HCT116 (cell line): ENCODE results near the gene HOXA13. TPM values are rescaled to one million over a fixed set of nuclear protein-coding genes. Genes with fewer than 3 reads are reported as not detected.

ENCODE experiments used
- ATAC-seq: fragments of 200-7000 bp; cut with Tn5 transposase; 2 replicates; pipeline ENCODE4 v1.9.1; 2020; ENCODE audit warnings: mild to moderate bottlenecking, moderate library complexity
- BruUV-seq: library from RNA; stranded (reverse); fragments of 400-500 nt; replicated peaks from 2 replicates; lab custom pipeline; 2021; lab: Mats Ljungman, UMichigan
- CTCF ChIA-PET: fragments of 300-600 bp; sonication (Branson Sonifier 250); formaldehyde crosslinking; loops from one replicate; lab custom pipeline; 2021; ENCODE audit warnings: antibody characterized with exemption; lab: Charles Lee
- POLR2A ChIA-PET: fragments of 300-600, 350-600 bp; sonication (Branson Sonifier 250); formaldehyde crosslinking; loops from one replicate; lab custom pipeline; 2021; ENCODE audit warnings: antibody characterized with exemption; lab: Charles Lee
- RAD21 ChIA-PET, 2 experiments: fragments of 300-600 bp; sonication (Branson Sonifier 250); formaldehyde crosslinking; loops; one replicate each; lab custom pipeline; 2023; ENCODE audit warnings: low total read pairs in 2 of 2; ENCODE audit not compliant: uncharacterized antibody in 2 of 2, unreplicated experiment in 2 of 2, low non-redundant PET in 1 of 2; lab: Charles Lee
- DNase-seq: peaks from one replicate; pipeline ENCODE4 v3.0.0-alpha.2; 2010; ENCODE audit warnings: low read depth, low spot score
- H2AFZ ChIP-seq: fragments of 200-600 bp; shearing (Covaris generic), sonication (generic); 2 replicates; pipeline ENCODE4 v1.6.1; 2017; ENCODE audit warnings: low read depth, mixed run types, mixed read lengths, antibody characterized with exemption, low read length; ENCODE audit not compliant: poor library complexity, severe bottlenecking
- H3K27ac ChIP-seq: 2 replicates; pipeline ENCODE4 v1.5.1; 2012; ENCODE audit warnings: low read depth, low read length
- H3K27me3 ChIP-seq: fragments of 200-600 bp; sonication (generic); 2 replicates; pipeline ENCODE4 v1.6.1; 2016; ENCODE audit warnings: mixed run types, low read length, mixed read lengths; ENCODE audit not compliant: insufficient read depth
- H3K36me3 ChIP-seq, 2 experiments: fragments of 200-500 bp in 1 of 2; fragments of 200-600 bp in 1 of 2; sonication (Bioruptor generic) in 1 of 2; sonication (generic) in 1 of 2; 2 replicates each; pipeline versions ENCODE4 v1.5.1 to v1.6.1; 2014 to 2016; ENCODE audit warnings: low read length in 2 of 2, inconsistent platforms in 1 of 2, mixed read lengths in 1 of 2, mixed run types in 1 of 2; ENCODE audit not compliant: insufficient read depth in 2 of 2, control insufficient read depth in 1 of 2
- H3K4me1 ChIP-seq, 2 experiments: fragments of 200-600 bp in 1 of 2; sonication (generic) in 1 of 2; 2 replicates each; pipeline versions ENCODE4 v1.5.1 to v1.6.1; 2012 to 2017; ENCODE audit warnings: low read length in 2 of 2, inconsistent platforms in 1 of 2, mild to moderate bottlenecking in 1 of 2, mixed read lengths in 1 of 2, mixed run types in 1 of 2, moderate library complexity in 1 of 2; ENCODE audit not compliant: insufficient read depth in 2 of 2, control insufficient read depth in 1 of 2
- H3K4me2 ChIP-seq: fragments of 200-600 bp; sonication (generic); 2 replicates; pipeline ENCODE4 v1.6.1; 2017; ENCODE audit warnings: mixed run types, low read length, mixed read lengths
- H3K4me3 ChIP-seq, 2 experiments: fragments of 200-600 bp in 1 of 2; sonication (generic) in 1 of 2; replicated peaks in 1 of 2; 2 replicates each; pipeline ENCODE4 v1.5.1; 2011 to 2016; ENCODE audit warnings: low read length in 2 of 2, control low read depth in 1 of 2, low read depth in 1 of 2, mild to moderate bottlenecking in 1 of 2, mixed read lengths in 1 of 2, mixed run types in 1 of 2
- H3K79me2 ChIP-seq: fragments of 200-600 bp; sonication (generic); 2 replicates; pipeline ENCODE4 v1.6.1; 2017; ENCODE audit warnings: mild to moderate bottlenecking, mixed run types, low read length, moderate library complexity, mixed read lengths; ENCODE audit not compliant: insufficient read depth
- H3K9ac ChIP-seq: fragments of 200-600 bp; sonication (generic); 2 replicates; pipeline ENCODE4 v1.6.1; 2016; ENCODE audit warnings: low read length, mixed read lengths
- H3K9me2 ChIP-seq: fragments of 200-600 bp; sonication (generic), shearing (Covaris generic); 2 replicates; pipeline ENCODE4 v1.6.1; 2017; ENCODE audit warnings: mixed run types, mild to moderate bottlenecking, moderate library complexity; ENCODE audit not compliant: insufficient read depth
- H3K9me3 ChIP-seq, 2 experiments: fragments of 200-500 bp in 1 of 2; fragments of 200-600 bp in 1 of 2; sonication (Bioruptor generic) in 1 of 2; sonication (generic) in 1 of 2; 2 replicates each; pipeline ENCODE4 v1.6.1; 2014 to 2017; ENCODE audit warnings: low read length in 2 of 2, mixed read lengths in 2 of 2, inconsistent platforms in 1 of 2, low read depth in 1 of 2, mild to moderate bottlenecking in 1 of 2, mixed run types in 1 of 2, moderate library complexity in 1 of 2; ENCODE audit not compliant: control insufficient read depth in 1 of 2, insufficient read depth in 1 of 2
- H4K20me1 ChIP-seq: fragments of 200-600 bp; sonication (generic), shearing (Covaris generic); 2 replicates; pipeline ENCODE4 v1.6.1; 2017; ENCODE audit warnings: mixed run types, mild to moderate bottlenecking, moderate library complexity; ENCODE audit not compliant: insufficient read depth
- ATF3 ChIP-seq: IDR thresholded peaks from 2 replicates; pipeline ENCODE4 v1.6.1; 2012
- CBX3 ChIP-seq: IDR thresholded peaks from 2 replicates; pipeline ENCODE4 v1.6.1; 2012; ENCODE audit warnings: low read depth
- EGR1 ChIP-seq: IDR thresholded peaks from 2 replicates; pipeline ENCODE4 v1.6.1; 2012; ENCODE audit warnings: low read depth
- ELF1 ChIP-seq: IDR thresholded peaks from 2 replicates; pipeline ENCODE4 v1.6.1; 2012; ENCODE audit warnings: low read depth, borderline replicate concordance
- EZH2 ChIP-seq: fragments of 200-600 bp; sonication (generic); IDR thresholded peaks from 2 replicates; pipeline ENCODE4 v1.6.1; 2017; ENCODE audit warnings: antibody characterized with exemption, mixed run types
- EZH2phosphoT487 ChIP-seq: fragments of 200-600 bp; IDR thresholded peaks from 2 replicates; pipeline ENCODE4 v1.6.1; 2018; ENCODE audit warnings: antibody characterized with exemption, borderline replicate concordance
- FOSL1 ChIP-seq: IDR thresholded peaks from 2 replicates; pipeline ENCODE4 v1.6.1; 2012; ENCODE audit warnings: low read depth
- JUND ChIP-seq: IDR thresholded peaks from 2 replicates; pipeline ENCODE4 v1.6.1; 2012
- POLR2A ChIP-seq: IDR thresholded peaks from 2 replicates; pipeline ENCODE4 v1.7.0; 2011; ENCODE audit warnings: borderline replicate concordance; ENCODE audit not compliant: insufficient read depth, insufficient read length; ENCODE audit errors: extremely low read depth
- RAD21 ChIP-seq: IDR thresholded peaks from 2 replicates; pipeline ENCODE4 v1.6.1; 2012; ENCODE audit warnings: low read depth, mild to moderate bottlenecking
- SP1 ChIP-seq: IDR thresholded peaks from 2 replicates; pipeline ENCODE4 v1.6.1; 2012; ENCODE audit warnings: low read depth
- SRF ChIP-seq: IDR thresholded peaks from 2 replicates; pipeline ENCODE4 v1.6.1; 2012; ENCODE audit warnings: low read depth
- YY1 ChIP-seq: IDR thresholded peaks from 2 replicates; pipeline ENCODE4 v1.6.1; 2011; ENCODE audit warnings: low read length, low read depth, moderate library complexity, mild to moderate bottlenecking; ENCODE audit not compliant: insufficient replicate concordance; ENCODE audit errors: extremely low read depth
- ZNF274 ChIP-seq: fragments of 200-500 bp; sonication (Bioruptor generic); IDR thresholded peaks from 2 replicates; pipeline ENCODE4 v1.6.1; 2014; ENCODE audit warnings: mild to moderate bottlenecking, low read depth, low read length, inconsistent platforms
- intact Hi-C: fragments of 100-400 bp; cut with micrococcal nuclease; formaldehyde crosslinking; loops from 2 replicates; pipeline ENCODE4 v1.10.0; 2022
- total RNA-seq: library from RNA; stranded (reverse); gene quantifications from one replicate; pipeline ENCODE4 v1.2.1, GENCODE V29; 2021; ENCODE audit not compliant: unreplicated experiment
- TF ChIP-seq, protein P1 (sequence below): IDR thresholded peaks from 2 replicates; pipeline ENCODE4 v1.6.1; 2012; ENCODE audit warnings: low read depth

HOXA13 gene
- total RNA-seq, 1 experiment from 2014 or later, result 3.6 TPM

DNA sequence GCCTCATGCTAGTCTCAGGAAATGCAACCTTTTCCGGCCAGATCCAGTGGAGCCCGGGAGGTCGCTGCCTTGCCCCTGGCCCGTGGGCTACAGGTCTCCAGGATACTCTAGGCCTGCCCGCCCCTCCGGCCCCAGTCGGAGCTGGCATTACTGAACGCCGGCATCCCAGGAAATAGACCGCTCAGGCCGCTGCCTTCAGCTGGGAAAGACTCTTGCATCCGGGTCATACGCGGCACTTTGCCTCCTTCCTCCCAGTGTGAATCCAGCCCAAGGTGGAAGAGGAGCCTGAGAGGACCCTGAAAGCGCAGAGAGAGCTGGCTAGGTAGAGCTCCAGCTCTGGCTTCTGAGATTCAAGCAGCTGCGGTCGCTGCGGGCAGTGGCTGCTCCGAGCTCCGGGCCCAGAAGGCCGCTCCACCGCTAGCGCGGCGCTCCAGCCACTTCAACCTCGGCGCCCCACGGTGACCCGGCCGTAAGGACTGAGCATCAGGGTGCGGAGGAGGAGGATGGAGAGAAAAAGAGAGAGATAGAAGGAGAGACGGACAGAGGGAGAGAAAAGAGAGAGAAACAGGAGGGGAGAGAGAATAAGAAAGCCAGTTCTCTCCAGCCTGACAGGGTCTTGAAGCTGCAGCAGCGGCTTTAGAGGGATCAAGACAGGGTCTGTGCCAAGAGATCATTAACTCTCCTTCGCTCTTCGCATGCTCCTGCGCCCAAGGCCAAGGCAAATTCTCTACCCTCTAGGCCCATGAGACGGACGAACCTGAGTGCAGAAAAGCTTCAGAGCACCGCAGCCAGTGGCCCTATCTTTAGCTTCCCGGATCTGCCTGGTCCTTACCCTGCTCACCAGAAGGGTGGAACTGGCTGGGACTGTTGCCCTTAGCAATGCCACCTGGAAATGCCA lies 24.0 kb downstream of the HOXA13 start:
- no peak overlapping the region for H3K4me3 ChIP-seq
- H3K9ac ChIP-seq, result no peak overlapping the region
- no peak for ATAC-seq
- no TSS peak for BruUV-seq
- H4K20me1 ChIP-seq, result no peaks in the 10 kb centered on the region
- no peaks in the 10 kb centered on the region for H3K27me3 ChIP-seq
- no peaks in the 10 kb centered on the region for H3K9me3 ChIP-seq
- peaks cover 40% of the 10 kb centered on the region for H3K79me2 ChIP-seq
- RAD21 ChIA-PET, result no interaction called here
- no peaks in the 10 kb centered on the region for H3K9me2 ChIP-seq
- DNase-seq, result no peak
- intact Hi-C loops, result no loop called here
- POLR2A ChIA-PET, result interaction anchor here (1.2 to 2.2 kb wide), 2 partner anchors 9 kb away, joined by 4 to 7 read pairs; partner anchors contain the start of gene HOXA11
- H2AFZ ChIP-seq, result no peak overlapping the region
- H3K4me2 ChIP-seq, result no peak overlapping the region
- H3K4me1 ChIP-seq, result peaks cover 34 to 58% of the 10 kb centered on the region in 2 experiments
- no peaks in the 10 kb centered on the region for H3K36me3 ChIP-seq
- CTCF ChIA-PET, result no interaction called here
- no peak for TF ChIP-seq YY1
- no peak for TF ChIP-seq ZNF274
- no peak for TF ChIP-seq EGR1
- TF ChIP-seq FOSL1, result no peak
- no peak for TF ChIP-seq CBX3
- no peak for TF ChIP-seq JUND
- no peak for TF ChIP-seq SP1
- no peak for TF ChIP-seq SRF
- TF ChIP-seq ATF3, result no peak
- TF ChIP-seq EZH2phosphoT487, result no peak
- no peak for TF ChIP-seq ELF1
- no peak for TF ChIP-seq POLR2A
- TF ChIP-seq, protein P1, sequence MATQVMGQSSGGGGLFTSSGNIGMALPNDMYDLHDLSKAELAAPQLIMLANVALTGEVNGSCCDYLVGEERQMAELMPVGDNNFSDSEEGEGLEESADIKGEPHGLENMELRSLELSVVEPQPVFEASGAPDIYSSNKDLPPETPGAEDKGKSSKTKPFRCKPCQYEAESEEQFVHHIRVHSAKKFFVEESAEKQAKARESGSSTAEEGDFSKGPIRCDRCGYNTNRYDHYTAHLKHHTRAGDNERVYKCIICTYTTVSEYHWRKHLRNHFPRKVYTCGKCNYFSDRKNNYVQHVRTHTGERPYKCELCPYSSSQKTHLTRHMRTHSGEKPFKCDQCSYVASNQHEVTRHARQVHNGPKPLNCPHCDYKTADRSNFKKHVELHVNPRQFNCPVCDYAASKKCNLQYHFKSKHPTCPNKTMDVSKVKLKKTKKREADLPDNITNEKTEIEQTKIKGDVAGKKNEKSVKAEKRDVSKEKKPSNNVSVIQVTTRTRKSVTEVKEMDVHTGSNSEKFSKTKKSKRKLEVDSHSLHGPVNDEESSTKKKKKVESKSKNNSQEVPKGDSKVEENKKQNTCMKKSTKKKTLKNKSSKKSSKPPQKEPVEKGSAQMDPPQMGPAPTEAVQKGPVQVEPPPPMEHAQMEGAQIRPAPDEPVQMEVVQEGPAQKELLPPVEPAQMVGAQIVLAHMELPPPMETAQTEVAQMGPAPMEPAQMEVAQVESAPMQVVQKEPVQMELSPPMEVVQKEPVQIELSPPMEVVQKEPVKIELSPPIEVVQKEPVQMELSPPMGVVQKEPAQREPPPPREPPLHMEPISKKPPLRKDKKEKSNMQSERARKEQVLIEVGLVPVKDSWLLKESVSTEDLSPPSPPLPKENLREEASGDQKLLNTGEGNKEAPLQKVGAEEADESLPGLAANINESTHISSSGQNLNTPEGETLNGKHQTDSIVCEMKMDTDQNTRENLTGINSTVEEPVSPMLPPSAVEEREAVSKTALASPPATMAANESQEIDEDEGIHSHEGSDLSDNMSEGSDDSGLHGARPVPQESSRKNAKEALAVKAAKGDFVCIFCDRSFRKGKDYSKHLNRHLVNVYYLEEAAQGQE, result no peak
- no peak for TF ChIP-seq EZH2
- no peak for TF ChIP-seq RAD21
- TF ChIP-seq, all 23 proteins: peak for 0
- H3K27ac ChIP-seq, result no peak overlapping the region
